ENCODE measurements around the gene ADAT2. TPM values are rescaled to one million over a fixed set of nuclear protein-coding genes. Genes with fewer than 3 reads are reported as not detected.

ADAT2 gene
- total and polyA plus RNA-seq, 2 of the 8 experiments (the other 6 are each of a cell fraction or from before 2014, with no cell fraction given): 4.3 to 11.8 TPM

DNA sequence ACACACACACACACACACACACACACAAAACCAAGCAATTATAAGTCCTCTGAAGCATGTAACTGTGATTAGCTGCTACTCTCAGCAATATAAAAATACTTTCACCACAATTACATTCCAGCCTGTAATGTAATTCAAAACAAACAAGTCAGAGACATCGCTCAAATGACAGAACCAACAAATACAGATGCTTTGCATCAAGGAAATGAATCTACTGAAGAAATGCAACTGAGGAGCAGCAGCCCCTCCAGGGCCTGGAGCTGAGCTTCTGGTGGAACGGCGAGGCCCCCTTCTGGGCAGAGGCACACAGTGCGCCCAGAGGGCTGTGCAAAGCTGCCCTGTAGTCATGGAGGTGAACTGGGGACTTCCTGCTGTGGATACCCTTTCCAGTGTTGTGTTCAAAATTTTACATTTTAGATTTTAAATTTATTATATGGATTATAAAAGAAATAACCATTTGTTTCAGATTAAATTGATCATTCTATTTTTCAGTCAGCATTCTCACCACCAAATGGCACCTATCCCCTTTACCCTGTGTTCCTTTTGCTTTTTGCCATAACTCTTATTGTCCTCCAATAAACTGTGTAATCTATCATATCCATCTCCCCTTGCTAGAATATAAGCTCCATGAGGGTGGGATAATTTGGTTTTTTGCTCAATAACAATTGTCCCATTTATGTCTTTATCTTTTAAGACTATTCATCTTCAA is 23.2 kb downstream of the ADAT2 start:
- Histone ChIP-seq H3K18ac (ENCODE audit: extremely low read depth, low read length) (no peak overlapping the region), H3K79me2 (ENCODE audit: control insufficient read depth in 1 of 2, insufficient read depth in 2 of 2, low read length in 2 of 2) (no peaks in the 10 kb centered on the region), H2BK20ac (ENCODE audit: low read length) (no peak overlapping the region), H3K14ac (ENCODE audit: insufficient read length) (no peak overlapping the region), H3K36me3 (ENCODE audit: control insufficient read depth in 2 of 4, insufficient read depth in 4 of 4, low read length in 3 of 4) (peaks cover under 1 to 4% (median 2%) of the 10 kb centered on the region in 4 experiments; a peak in 3 of 8 replicates), H3K27ac (ENCODE audit: low read depth, low read length) (no peak overlapping the region), H2AFZ (ENCODE audit: low read length) (no peak overlapping the region), H2BK12ac (ENCODE audit: low read depth, low read length) (no peak overlapping the region), H3K23ac (ENCODE audit: insufficient read length) (no peak overlapping the region), H3K9ac (replicated peaks in 1 of 4; ENCODE audit: extremely low read depth in 1 of 4, low read depth in 3 of 4, low read length in 3 of 4) (no peak overlapping the region), H4K91ac (replicated peaks; ENCODE audit: insufficient read length, low read length) (no peak overlapping the region), H2BK15ac (ENCODE audit: low read length) (no peak overlapping the region), H2BK5ac (ENCODE audit: low read depth, low read length) (no peak overlapping the region), H3K4ac (replicated peaks; ENCODE audit: insufficient read length, low read depth, low read length) (no peak overlapping the region), H3K9me3 (ENCODE audit: insufficient read depth in 2 of 2, low read depth in 1 of 2, low read length in 1 of 2) (no peaks in the 10 kb centered on the region), H2BK120ac (replicated peaks; ENCODE audit: low read depth, low read length) (no peak overlapping the region), H3K56ac (replicated peaks; ENCODE audit: insufficient read length, low read depth, low read length) (no peak overlapping the region), H2AK5ac (ENCODE audit: low read depth, low read length) (no peak overlapping the region), H3K4me2 (ENCODE audit: insufficient read depth in 1 of 2, low read depth in 2 of 2, low read length in 2 of 2) (no peak overlapping the region), H3K4me3 (ENCODE audit: extremely low read depth in 1 of 4, insufficient read depth in 2 of 4, low read depth in 3 of 4, low read length in 4 of 4) (no peak overlapping the region), H3K4me1 (replicated peaks in 1 of 4; ENCODE audit: control insufficient read depth in 3 of 4, insufficient read depth in 4 of 4, low read length in 3 of 4) (no peaks in the 10 kb centered on the region), H3K79me1 (ENCODE audit: low read depth, low read length) (no peaks in the 10 kb centered on the region), H4K20me1 (replicated peaks in 1 of 2; ENCODE audit: control insufficient read depth in 1 of 2, insufficient read depth in 2 of 2, low read length in 2 of 2) (no peaks in the 10 kb centered on the region), H4K5ac (ENCODE audit: insufficient read length, low read depth, low read length) (no peak overlapping the region), H3K23me2 (ENCODE audit: low read depth, low read length) (no peaks in the 10 kb centered on the region; the same call in 1 of the 2 replicates), H4K8ac (ENCODE audit: extremely low read depth, insufficient read depth, low read length) (no peak overlapping the region), H3K27me3 (replicated peaks in 1 of 4; ENCODE audit: control insufficient read depth in 3 of 4, extremely low read depth in 1 of 4, insufficient read depth in 3 of 4, low read length in 3 of 4) (no peaks in the 10 kb centered on the region)
- FAIRE-seq (peak; percentile 91), DNase-seq (ENCODE audit: low read depth in 1 of 2, low spot score in 2 of 2) (peak; percentile 49 to 79)
- 19% methylated on average over 4 of the region's 4 CpGs; no CpG with 5 or more reads in 1 of the 2 experiments for WGBS, 2 experiments (ENCODE audit: extremely low coverage in 1 of 2, insufficient coverage in 1 of 2, insufficient read length in 1 of 2, insufficient replicate concordance in 2 of 2, low coverage in 1 of 2, low lambda C conversion rate in 2 of 2, missing lambda C conversion rate in 1 of 2)
- ChIA-PET CTCF (ENCODE audit: partially characterized antibody) (interaction anchor here (0.7 to 6.7 kb wide), 46 partner anchors 9 to 953 kb away, joined by 3 to 51 read pairs (median 4); no protein-coding TSS in a partner anchor), POLR2A (ENCODE audit: partially characterized antibody) (no interaction called here)
- no peak for TF ChIP-seq SIX5 (IDR thresholded peaks at IDR 0.05; ENCODE audit: low read depth, low read length)
- TF ChIP-seq CREB1 (IDR thresholded peaks at IDR 0.05): no peak
- TF ChIP-seq TAF1 (IDR thresholded peaks at IDR 0.05; ENCODE audit: low read depth, low read length): no peak
- TF ChIP-seq HDAC6 (IDR thresholded peaks at IDR 0.05; ENCODE audit: low read depth, low read length): no peak
- TF ChIP-seq RBBP5 (IDR thresholded peaks at IDR 0.05; ENCODE audit: borderline replicate concordance, low read depth, low read length): no peak
- TF ChIP-seq CHD2 (IDR thresholded peaks at IDR 0.05; ENCODE audit: low read length): no peak
- TF ChIP-seq CBX8 (IDR thresholded peaks at IDR 0.05; ENCODE audit: borderline replicate concordance, low read depth, low read length): no peak
- TF ChIP-seq USF2 (IDR thresholded peaks at IDR 0.05; ENCODE audit: low read length): no peak
- TF ChIP-seq CBX5 (IDR thresholded peaks at IDR 0.05; ENCODE audit: low read depth, low read length): no peak
- no peak for TF ChIP-seq ASH2L (IDR thresholded peaks at IDR 0.05; ENCODE audit: low read length)
- TF ChIP-seq E2F6 (IDR thresholded peaks at IDR 0.05): no peak
- no peak for TF ChIP-seq TCF12 (IDR thresholded peaks at IDR 0.05; ENCODE audit: low read depth, low read length)
